HG03520 (cell line): ENCODE measurements around the gene OGFOD2.

ENCODE experiments used
- ATAC-seq: cut with Tn5 transposase; IDR thresholded peaks from one replicate; pipeline ENCODE4 v1.9.1; 2021; ENCODE audit warnings: mild to moderate bottlenecking, moderate library complexity; ENCODE audit not compliant: unreplicated experiment

Gene OGFOD2

GRCh38 chr12:122976648-122976975, 1.6 kb downstream of the OGFOD2 start:
- no peak for ATAC-seq

GRCh38 chr12:122977153-122977552, 2.1 kb downstream of the OGFOD2 start:
- no peak for ATAC-seq

GRCh38 chr12:122977655-122978392, 2.8 kb downstream of the OGFOD2 start:
- no peak for ATAC-seq

GRCh38 chr12:122978507-122978955, 3.5 kb downstream of the OGFOD2 start:
- ATAC-seq: no peak

GRCh38 chr12:122979001-122979907, 4.2 kb downstream of the OGFOD2 start:
- ATAC-seq: no peak

GRCh38 chr12:122979908-122980182, 4.8 kb downstream of the OGFOD2 start:
- ATAC-seq: no peak

GRCh38 chr12:122980183-122981035, 5.4 kb downstream of the OGFOD2 start, which contains the start of gene ARL6IP4:
Gene ARL6IP4 (plus strand): TSS chr12:122980681. CDS start chr12:122981140, 459 bp downstream.
- peak; percentile 42 for ATAC-seq

GRCh38 chr12:122981036-122981471, 6.0 kb downstream of the OGFOD2 start:
- peak; percentile 13 for ATAC-seq

- no peak for ATAC-seq
Observed at GRCh38 chr12:122981587-122982476, 6.8 kb downstream of the OGFOD2 start.

- no peak for ATAC-seq
Observed at GRCh38 chr12:122982477-122982815, 7.4 kb downstream of the OGFOD2 start.

GRCh38 chr12:122982963-122983788, 8.1 kb downstream of the OGFOD2 start:
- ATAC-seq: no peak

- ATAC-seq: no peak
Observed at GRCh38 chr12:122983789-122984515, 8.9 kb downstream of the OGFOD2 start.

GRCh38 chr12:122984612-122985337, 9.7 kb downstream of the OGFOD2 start:
- no peak for ATAC-seq

- no peak for ATAC-seq
Observed at GRCh38 chr12:122985338-122986257, 10.6 kb downstream of the OGFOD2 start.

- no peak for ATAC-seq
Observed at GRCh38 chr12:122986258-122986871, 11.3 kb downstream of the OGFOD2 start.

- no peak for ATAC-seq
Observed at GRCh38 chr12:122987086-122987951, 12.3 kb downstream of the OGFOD2 start.
